B cell (primary cell): ENCODE data around the gene APOBEC4. TPM values are rescaled to one million over a fixed set of nuclear protein-coding genes. Genes with fewer than 3 reads are reported as not detected.

Experiments used
- ATAC-seq: fragments of 200-7000 bp; cut with Tn5 transposase; one replicate; pipeline ENCODE4 v1.10.0; 2021; ENCODE audit warnings: low read depth, mild to moderate bottlenecking, moderate number of reproducible peaks, moderate library complexity
- CTCF ChIA-PET: fragments of 350-600 bp; sonication (Branson Sonifier 250); formaldehyde crosslinking; loops from one replicate; lab custom pipeline; 2021; ENCODE audit warnings: antibody characterized with exemption, inconsistent platforms; lab: Charles Lee
- POLR2A ChIA-PET: fragments of 350-600 bp; sonication (Branson Sonifier 250); formaldehyde crosslinking; loops from one replicate; lab custom pipeline; 2021; ENCODE audit warnings: antibody characterized with exemption; lab: Charles Lee
- DNase-seq: peaks from one replicate; pipeline ENCODE4 v3.0.0; 2013
- H2AFZ ChIP-seq: 2 replicates; pipeline ENCODE4 v1.6.1; 2012; ENCODE audit warnings: mild to moderate bottlenecking, low read depth, low read length; ENCODE audit not compliant: insufficient read depth, poor library complexity, severe bottlenecking
- H3K27ac ChIP-seq, 2 donors: 1 replicate in 1 of 2; 2 replicates in 1 of 2; pipeline ENCODE4 v1.5.1; 2012 to 2013; ENCODE audit warnings: low read length in 2 of 2, mild to moderate bottlenecking in 2 of 2, moderate library complexity in 1 of 2
- H3K27me3 ChIP-seq, 4 experiments: fragments of 200-600 bp in 1 of 4; sonication (generic) in 1 of 4; replicated peaks in 1 of 4; 1 replicate in 2 of 4; 2 replicates in 2 of 4; pipeline versions ENCODE4 v1.6.1 to v1.7.0; 2013 to 2016; ENCODE audit warnings: low read length in 3 of 4, mild to moderate bottlenecking in 2 of 4, mixed read lengths in 1 of 4, moderate library complexity in 1 of 4; ENCODE audit not compliant: insufficient read depth in 4 of 4, control insufficient read depth in 3 of 4; ENCODE audit errors: control extremely low read depth in 1 of 4
- H3K36me3 ChIP-seq, 2 experiments: replicated peaks in 1 of 2; 1 replicate in 1 of 2; 2 replicates in 1 of 2; pipeline versions ENCODE4 v1.6.1 to v1.7.1; 2013; ENCODE audit warnings: low read length in 1 of 2; ENCODE audit not compliant: insufficient read depth in 2 of 2, control insufficient read depth in 1 of 2; ENCODE audit errors: control extremely low read depth in 1 of 2, extremely low read depth in 1 of 2
- H3K4me1 ChIP-seq, 2 donors: fragments of 200-600 bp in 1 of 2; sonication (generic) in 1 of 2; 1 replicate in 1 of 2; 2 replicates in 1 of 2; pipeline versions ENCODE4 v1.5.1 to v1.6.1; 2013 to 2017; ENCODE audit warnings: low read length in 2 of 2; ENCODE audit not compliant: control insufficient read depth in 2 of 2, insufficient read depth in 2 of 2
- H3K4me2 ChIP-seq: replicated peaks from 2 replicates; pipeline ENCODE3; 2012; ENCODE audit warnings: mild to moderate bottlenecking, low read depth, low read length; ENCODE audit not compliant: poor library complexity, severe bottlenecking
- H3K4me3 ChIP-seq, 5 experiments: fragments of 200-600 bp in 1 of 5; sonication (generic) in 1 of 5; 1 replicate in 3 of 5; 2 replicates in 2 of 5; pipeline versions ENCODE4 v1.5.1 to v1.7.0; 2011 to 2016; ENCODE audit warnings: low read length in 4 of 5, mild to moderate bottlenecking in 4 of 5, low read depth in 2 of 5, control low read depth in 1 of 5, moderate library complexity in 1 of 5; ENCODE audit not compliant: insufficient read depth in 1 of 5; ENCODE audit errors: control extremely low read depth in 1 of 5, extremely low read depth in 1 of 5
- H3K79me2 ChIP-seq: fragments of 200-600 bp; sonication (generic); one replicate; pipeline ENCODE4 v1.6.0; 2016; ENCODE audit warnings: low read length; ENCODE audit not compliant: control insufficient read depth, insufficient read depth
- H3K9ac ChIP-seq: fragments of 200-600 bp; sonication (generic); 2 replicates; pipeline ENCODE4 v1.6.1; 2017; ENCODE audit warnings: mild to moderate bottlenecking, low read length, moderate library complexity
- H3K9me3 ChIP-seq, 3 donors: one replicate each; pipeline versions ENCODE4 v1.6.1 to v1.7.1; 2013; ENCODE audit warnings: low read length in 2 of 3; ENCODE audit not compliant: control insufficient read depth in 2 of 3, insufficient read depth in 1 of 3; ENCODE audit errors: control extremely low read depth in 1 of 3
- H4K20me1 ChIP-seq: 2 replicates; pipeline ENCODE4 v1.6.0; 2012; ENCODE audit warnings: mild to moderate bottlenecking, low read length; ENCODE audit not compliant: insufficient read depth, control insufficient read depth, poor library complexity, severe bottlenecking
- H3K27ac Mint-ChIP-seq: one replicate; pipeline ENCODE4 v1.8.0; 2021; ENCODE audit warnings: mixed read lengths
- H3K27me3 Mint-ChIP-seq: one replicate; pipeline ENCODE4 v1.8.0; 2021; ENCODE audit warnings: mixed read lengths
- H3K4me1 Mint-ChIP-seq: one replicate; pipeline ENCODE4 v1.8.0; 2021; ENCODE audit warnings: mixed read lengths
- H3K4me3 Mint-ChIP-seq: one replicate; pipeline ENCODE4 v1.8.0; 2021; ENCODE audit warnings: mixed read lengths
- H3K9me3 Mint-ChIP-seq: one replicate; pipeline ENCODE4 v1.8.0; 2022; ENCODE audit warnings: mixed read lengths; ENCODE audit not compliant: insufficient read depth
- CTCF ChIP-seq: fragments of 200-600 bp; IDR thresholded peaks from one replicate; pipeline ENCODE4 v1.8.0; 2022; ENCODE audit warnings: antibody characterized with exemption, mild to moderate bottlenecking
- EZH2 ChIP-seq: IDR thresholded peaks from 2 replicates; pipeline ENCODE4 v1.6.1; 2012; ENCODE audit warnings: borderline replicate concordance, low read depth, mild to moderate bottlenecking, moderate library complexity, low read length; ENCODE audit not compliant: insufficient read depth, poor library complexity, severe bottlenecking
- WGBS: methylation state at CpG from one replicate; pipeline ENCODE4 v1.1.5; 2013; ENCODE audit warnings: missing lambda C conversion rate; ENCODE audit not compliant: insufficient coverage; 5-methylcytosine and 5-hydroxymethylcytosine counted together
- intact Hi-C: fragments of 100-400 bp; cut with micrococcal nuclease; formaldehyde crosslinking; loops from one replicate; pipeline ENCODE4 v1.10.0; 2022
- polyA plus RNA-seq: library from polyadenylated mRNA; depleted of rRNA; stranded (reverse); fragments of >200 nt; gene quantifications from 2 replicates; pipeline ENCODE4 v1.2.3, GENCODE V29; 2012
- total RNA-seq, 2 donors: library from RNA; stranded (reverse); fragments of 120-200 nt in 1 of 2; gene quantifications; 1 replicate in 1 of 2; 2 replicates in 1 of 2; pipeline versions ENCODE4 v1.2.3 to v1.2.4, GENCODE V29; 2013 to 2022

APOBEC4 gene
- total and polyA plus RNA-seq, 2 donors (not counting 1 experiment from before 2014, with no cell fraction given), result not detected

GRCh38 chr1:183674886-183675285 is 21.8 kb upstream of the APOBEC4 start:
- H3K36me3 ChIP-seq, result no peaks in the 10 kb centered on the region
- H3K9me3 Mint-ChIP-seq, result peaks cover 2% of the 10 kb centered on the region
- intact Hi-C loops, result no loop called here
- no peaks in the 10 kb centered on the region for H3K4me1 Mint-ChIP-seq
- H3K27me3 ChIP-seq, result no peaks in the 10 kb centered on the region
- POLR2A ChIA-PET, result no interaction called here
- H3K27ac ChIP-seq, result no peak overlapping the region
- no peak for DNase-seq
- no peak overlapping the region for H3K9ac ChIP-seq
- no peak for ATAC-seq
- H3K27me3 Mint-ChIP-seq, result peaks cover 39% of the 10 kb centered on the region
- no peak overlapping the region for H3K27ac Mint-ChIP-seq
- no peak for TF ChIP-seq EZH2
- no peak for TF ChIP-seq CTCF
- CTCF ChIA-PET, result interaction anchor here (1.2 to 3.7 kb wide), 2 partner anchors 10 to 12 kb away, joined by 3 to 19 read pairs; no protein-coding TSS in a partner anchor
- H3K9me3 ChIP-seq, result peaks cover 0 to 3% (median 1%) of the 10 kb centered on the region in 3 donors
- no peak overlapping the region for H3K4me2 ChIP-seq
- no CpG with 5 or more reads among the region's 2 CpGs for WGBS
- H3K4me3 ChIP-seq, result no peak overlapping the region
- H2AFZ ChIP-seq, result no peak overlapping the region
- no peaks in the 10 kb centered on the region for H3K79me2 ChIP-seq
- H3K4me1 ChIP-seq, result no peaks in the 10 kb centered on the region
- no peaks in the 10 kb centered on the region for H4K20me1 ChIP-seq
- no peak overlapping the region for H3K4me3 Mint-ChIP-seq

- ChIA-PET CTCF (interaction anchor here (3.7 kb wide), 1 partner anchor 11 kb away, joined by 19 read pairs; no protein-coding TSS in a partner anchor), POLR2A (no interaction called here)
- peaks cover 2% of the 10 kb centered on the region for H3K9me3 Mint-ChIP-seq
- ATAC-seq (no peak), DNase-seq (no peak)
- intact Hi-C loops, result no loop called here
- Histone ChIP-seq H3K27me3 (no peaks in the 10 kb centered on the region), H3K79me2 (no peaks in the 10 kb centered on the region), H3K4me2 (no peak overlapping the region), H3K9me3 (peaks cover 0 to 3% (median 1%) of the 10 kb centered on the region in 3 donors), H3K27ac (no peak overlapping the region), H3K9ac (no peak overlapping the region), H3K36me3 (no peaks in the 10 kb centered on the region), H3K4me3 (no peak overlapping the region), H3K4me1 (no peaks in the 10 kb centered on the region), H4K20me1 (no peaks in the 10 kb centered on the region), H2AFZ (no peak overlapping the region)
- no peak for TF ChIP-seq CTCF
- TF ChIP-seq EZH2, result no peak
- peaks cover 39% of the 10 kb centered on the region for H3K27me3 Mint-ChIP-seq
- no CpG with 5 or more reads among the region's 1 CpG for WGBS
- no peak overlapping the region for H3K27ac Mint-ChIP-seq
- no peak overlapping the region for H3K4me3 Mint-ChIP-seq
- H3K4me1 Mint-ChIP-seq, result no peaks in the 10 kb centered on the region
These were observed 21.2 kb upstream of the APOBEC4 start for GRCh38 chr1:183674339-183674738.
